AG10803 (cell line): ENCODE measurements around the gene HTR7.

Source experiments
- DNase-seq: peaks from one replicate; pipeline ENCODE4 v3.0.0; 2010; ENCODE audit warnings: low read depth
- H3K4me3 ChIP-seq: 2 replicates; pipeline ENCODE4 v1.5.1; 2011; ENCODE audit warnings: mild to moderate bottlenecking, low read length, control low read depth
- CTCF ChIP-seq: conservative IDR thresholded peaks from 2 replicates; pipeline ENCODE4 v1.5.1; 2011; ENCODE audit warnings: mild to moderate bottlenecking, low read length, control low read depth, inconsistent platforms

HTR7 gene

GRCh38 chr10:90847436-90847835 lies 10.4 kb downstream of the HTR7 start:
- no peak for TF ChIP-seq CTCF
- DNase-seq, result peak; percentile 45
- no peak overlapping the region for H3K4me3 ChIP-seq

GRCh38 chr10:90846746-90847145 lies 11.1 kb downstream of the HTR7 start:
- H3K4me3 ChIP-seq, result no peak overlapping the region
- DNase-seq, result peak; percentile 9
- no peak for TF ChIP-seq CTCF

GRCh38 chr10:90845726-90846125 lies 12.1 kb downstream of the HTR7 start:
- TF ChIP-seq CTCF, result no peak
- DNase-seq, result no peak
- no peak overlapping the region for H3K4me3 ChIP-seq

DNA sequence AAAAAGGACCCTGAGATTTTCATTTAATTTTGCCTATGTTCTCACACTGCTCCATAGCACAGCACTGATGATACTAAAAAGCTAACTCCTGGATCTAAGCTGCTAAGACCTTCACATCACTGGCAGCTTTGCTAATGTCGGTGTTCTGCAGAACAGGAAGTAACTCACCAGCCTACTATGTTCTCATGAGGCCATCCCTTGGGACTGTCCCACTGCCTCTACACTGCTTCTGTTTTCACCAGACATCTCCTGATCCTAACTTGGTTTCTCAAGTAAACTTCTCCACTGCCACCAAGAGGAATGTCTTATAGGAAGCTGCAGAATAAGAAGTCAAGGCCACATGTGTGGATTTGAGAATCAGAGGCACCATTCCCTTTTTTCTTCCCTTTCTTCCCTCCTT lies 15.1 kb downstream of the HTR7 start:
- no peak for DNase-seq
- H3K4me3 ChIP-seq, result no peak overlapping the region
- TF ChIP-seq CTCF, result no peak

DNA sequence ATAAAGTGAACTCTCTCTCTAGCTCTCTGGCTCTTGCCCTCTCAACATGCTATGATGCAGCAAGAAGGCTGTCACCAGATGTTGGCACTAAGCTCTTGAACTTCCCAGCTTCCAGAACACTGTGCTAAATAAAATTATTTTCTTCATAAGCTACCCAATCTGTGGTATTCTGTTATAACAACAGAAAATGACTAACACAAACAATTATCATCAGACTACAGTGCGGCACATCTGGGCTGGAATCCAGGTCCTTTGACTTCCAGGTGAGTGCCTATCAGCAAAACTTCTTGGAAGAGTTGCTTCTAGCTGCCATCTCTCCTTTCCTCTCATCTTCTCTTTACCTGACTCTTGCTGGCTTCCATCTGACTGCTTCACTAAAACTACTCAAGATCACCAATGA lies 20.4 kb downstream of the HTR7 start:
- TF ChIP-seq CTCF, result no peak
- DNase-seq, result no peak
- H3K4me3 ChIP-seq, result no peak overlapping the region

DNA sequence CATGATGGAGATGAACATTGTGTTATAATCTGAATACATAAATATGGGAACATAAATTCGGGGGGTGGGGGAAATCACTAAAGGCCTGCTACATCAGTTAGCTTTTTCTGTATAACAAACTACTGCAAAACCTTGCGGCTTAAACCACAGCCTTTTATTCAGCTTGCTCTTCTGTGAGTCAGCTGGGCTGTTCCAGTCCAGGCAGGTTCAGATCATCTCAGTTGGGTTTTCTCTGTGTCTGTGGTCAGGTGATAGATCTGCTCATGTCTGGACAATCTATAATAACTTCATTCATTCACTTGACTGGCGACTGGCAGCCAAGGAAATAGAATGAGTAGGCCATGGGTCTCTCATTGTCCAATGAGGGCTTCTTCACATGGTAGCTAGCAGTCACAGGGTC lies 23.5 kb downstream of the HTR7 start:
- no peak for DNase-seq
- no peak for TF ChIP-seq CTCF
- H3K4me3 ChIP-seq, result no peak overlapping the region

- no peak overlapping the region for H3K4me3 ChIP-seq
- DNase-seq, result no peak
- TF ChIP-seq CTCF, result no peak
Measured at GRCh38 chr10:90832111-90832510, 25.7 kb downstream of the HTR7 start.
